Astrocyte (in vitro differentiated cells and primary cell): ENCODE results near the gene LCE1F.

ENCODE experiments used
- CTCF ChIP-seq: IDR thresholded peaks from 2 replicates; pipeline ENCODE4 v1.5.1; 2011; ENCODE audit warnings: low read depth, mild to moderate bottlenecking, inconsistent platforms, low read length, moderate library complexity; ENCODE audit not compliant: insufficient read depth
- EZH2 ChIP-seq: IDR thresholded peaks from 2 replicates; pipeline ENCODE4 v1.6.1; 2012; ENCODE audit warnings: mild to moderate bottlenecking, low read length, inconsistent platforms; ENCODE audit not compliant: insufficient read depth

GRCh38 chr1:152745289-152745704, 29.6 kb upstream of the LCE1F start:
- TF ChIP-seq CTCF: no peak
- no peak for TF ChIP-seq EZH2
